IMR-90 (cell line): ENCODE measurements around the gene ABCC8. TPM values are rescaled to one million over a fixed set of nuclear protein-coding genes. Genes with fewer than 3 reads are reported as not detected.

Experiments
- ATAC-seq: fragments of 200-7000 bp; cut with Tn5 transposase; 2 replicates; pipeline ENCODE4 v1.9.1; 2020; ENCODE audit warnings: low read depth, mild to moderate bottlenecking, moderate library complexity
- Bru-seq: library from RNA; stranded (reverse); fragments of 400-500 nt; gene quantifications from one replicate; lab custom pipeline; 2021; lab: Mats Ljungman, UMichigan
- BruChase-seq, 2 experiments: library from RNA; stranded (reverse); fragments of 400-500 nt; gene quantifications; one replicate each; lab custom pipeline; 2021; lab: Mats Ljungman, UMichigan
- BruUV-seq: library from RNA; stranded (reverse); fragments of 400-500 nt; replicated peaks from 2 replicates; lab custom pipeline; 2021; lab: Mats Ljungman, UMichigan
- CTCF ChIA-PET: fragments of 300-600 bp; formaldehyde crosslinking; extraction: SDS; loops from one replicate; lab custom pipeline; 2021; ENCODE audit warnings: antibody characterized with exemption; lab: Yijun Ruan, JAX
- POLR2A ChIA-PET: fragments of 300-600 bp; sonication (Branson Sonifier 250); formaldehyde crosslinking; loops from one replicate; lab custom pipeline; 2022; ENCODE audit warnings: antibody characterized with exemption; ENCODE audit not compliant: unreplicated experiment; lab: Charles Lee
- DNase-seq: peaks from one replicate; pipeline ENCODE4 v3.0.0; 2013
- H2AFZ ChIP-seq: replicated peaks from 2 replicates; pipeline ENCODE3; 2013; ENCODE audit warnings: low read length, mild to moderate bottlenecking; ENCODE audit not compliant: poor library complexity
- H2AK5ac ChIP-seq: 2 replicates; pipeline ENCODE4 v1.6.1; 2013; ENCODE audit warnings: low read depth, low read length, inconsistent platforms
- H2AK9ac ChIP-seq: replicated peaks from 2 replicates; pipeline ENCODE3; 2013; ENCODE audit warnings: mild to moderate bottlenecking, low read depth, low read length, moderate library complexity; ENCODE audit not compliant: poor library complexity
- H2BK120ac ChIP-seq: 2 replicates; pipeline ENCODE4 v1.6.1; 2013; ENCODE audit warnings: low read depth, low read length, inconsistent platforms
- H2BK15ac ChIP-seq: 3 replicates; pipeline ENCODE4 v1.6.1; 2013; ENCODE audit warnings: low read depth, low read length, inconsistent platforms
- H2BK20ac ChIP-seq: 2 replicates; pipeline ENCODE4 v1.6.1; 2013; ENCODE audit warnings: low read depth, mild to moderate bottlenecking, inconsistent platforms, low read length, moderate library complexity
- H2BK5ac ChIP-seq: 2 replicates; pipeline ENCODE4 v1.6.1; 2013; ENCODE audit warnings: mild to moderate bottlenecking, low read depth, low read length, inconsistent platforms; ENCODE audit not compliant: poor library complexity, severe bottlenecking
- H3K14ac ChIP-seq: replicated peaks from 2 replicates; pipeline ENCODE4 v1.6.1; 2013; ENCODE audit warnings: low read depth, low read length, inconsistent platforms
- H3K18ac ChIP-seq: 2 replicates; pipeline ENCODE4 v1.6.1; 2013; ENCODE audit warnings: low read depth, low read length, control low read depth
- H3K23ac ChIP-seq: 2 replicates; pipeline ENCODE4 v1.6.1; 2013; ENCODE audit warnings: low read depth, low read length, inconsistent platforms
- H3K27ac ChIP-seq: 2 replicates; pipeline ENCODE4 v1.5.1; 2013; ENCODE audit warnings: mild to moderate bottlenecking, control low read depth, low read length; ENCODE audit not compliant: insufficient read depth
- H3K27me3 ChIP-seq: 2 replicates; pipeline ENCODE4 v1.6.1; 2013; ENCODE audit warnings: low read length; ENCODE audit not compliant: control insufficient read depth, insufficient read depth
- H3K36me3 ChIP-seq: 2 replicates; pipeline ENCODE4 v1.6.1; 2013; ENCODE audit warnings: low read length, mixed read lengths; ENCODE audit not compliant: control insufficient read depth, insufficient read depth
- H3K4ac ChIP-seq: 2 replicates; pipeline ENCODE4 v1.6.1; 2013; ENCODE audit warnings: low read depth, low read length, inconsistent platforms
- H3K4me1 ChIP-seq: 2 replicates; pipeline ENCODE4 v1.6.1; 2013; ENCODE audit warnings: low read length, mixed read lengths; ENCODE audit not compliant: control insufficient read depth, insufficient read depth
- H3K4me2 ChIP-seq: 2 replicates; pipeline ENCODE4 v1.6.1; 2013; ENCODE audit warnings: low read depth, mild to moderate bottlenecking, control low read depth, low read length, moderate library complexity
- H3K4me3 ChIP-seq: 2 replicates; pipeline ENCODE4 v1.5.1; 2013; ENCODE audit warnings: low read depth, mild to moderate bottlenecking, control low read depth, low read length, moderate library complexity; ENCODE audit not compliant: insufficient read depth
- H3K56ac ChIP-seq: 2 replicates; pipeline ENCODE4 v1.6.1; 2013; ENCODE audit warnings: low read length, inconsistent platforms; ENCODE audit not compliant: insufficient read depth; ENCODE audit errors: extremely low read depth
- H3K79me1 ChIP-seq, 2 experiments: 2 replicates each; pipeline ENCODE4 v1.6.1; 2013; ENCODE audit warnings: low read length in 2 of 2, inconsistent platforms in 1 of 2, low read depth in 1 of 2
- H3K9ac ChIP-seq: 2 replicates; pipeline ENCODE4 v1.6.1; 2013; ENCODE audit warnings: low read depth, low read length, control low read depth
- H3K9me1 ChIP-seq: 2 replicates; pipeline ENCODE4 v1.6.1; 2013; ENCODE audit warnings: low read length, inconsistent platforms; ENCODE audit not compliant: insufficient read depth
- H3K9me3 ChIP-seq: 2 replicates; pipeline ENCODE4 v1.6.1; 2013; ENCODE audit warnings: low read length; ENCODE audit not compliant: control insufficient read depth, insufficient read depth
- H4K20me1 ChIP-seq: 2 replicates; pipeline ENCODE4 v1.6.1; 2013; ENCODE audit warnings: low read length, inconsistent platforms; ENCODE audit not compliant: insufficient read depth
- H4K5ac ChIP-seq: 2 replicates; pipeline ENCODE4 v1.6.1; 2013; ENCODE audit warnings: mild to moderate bottlenecking, low read depth, low read length, control low read depth
- H4K8ac ChIP-seq, 2 experiments: 2 replicates each; pipeline ENCODE4 v1.6.1; 2013; ENCODE audit warnings: low read depth in 2 of 2, low read length in 2 of 2, control low read depth in 1 of 2, inconsistent platforms in 1 of 2
- H4K91ac ChIP-seq: 2 replicates; pipeline ENCODE4 v1.6.1; 2013; ENCODE audit warnings: low read depth, low read length, inconsistent platforms; ENCODE audit not compliant: insufficient read depth
- BHLHE40 ChIP-seq: fragments of 150-350 bp; IDR thresholded peaks from 2 replicates; pipeline ENCODE4 v1.6.1; 2016; ENCODE audit warnings: mild to moderate bottlenecking, low read depth, low read length
- CEBPB ChIP-seq: IDR thresholded peaks from 2 replicates; pipeline ENCODE4 v1.6.1; 2012; ENCODE audit warnings: low read depth, low read length, improper control_type of control experiment
- FOS ChIP-seq: fragments of 150-350 bp; IDR thresholded peaks from 2 replicates; pipeline ENCODE4 v1.6.1; 2016; ENCODE audit warnings: low read depth, low read length
- MAFK ChIP-seq: IDR thresholded peaks from 2 replicates; pipeline ENCODE4 v1.6.1; 2012; ENCODE audit warnings: low read depth, low read length, improper control_type of control experiment
- MXI1 ChIP-seq: IDR thresholded peaks from 2 replicates; pipeline ENCODE4 v1.6.1; 2012; ENCODE audit warnings: low read depth, mild to moderate bottlenecking, low read length, moderate library complexity, borderline replicate concordance
- NFE2L2 ChIP-seq: fragments of 150-350 bp; IDR thresholded peaks from 2 replicates; pipeline ENCODE4 v1.6.1; 2016; ENCODE audit warnings: low read depth, mild to moderate bottlenecking, low read length
- POLR2A ChIP-seq: IDR thresholded peaks from 2 replicates; pipeline ENCODE4 v1.6.1; 2012; ENCODE audit warnings: mild to moderate bottlenecking, low read depth, low read length
- RAD21 ChIP-seq: IDR thresholded peaks from 2 replicates; pipeline ENCODE4 v1.6.1; 2012; ENCODE audit warnings: low read length, improper control_type of control experiment
- RCOR1 ChIP-seq: IDR thresholded peaks from 2 replicates; pipeline ENCODE4 v1.6.1; 2012; ENCODE audit warnings: mild to moderate bottlenecking, low read length, improper control_type of control experiment; ENCODE audit not compliant: insufficient replicate concordance
- RFX5 ChIP-seq: IDR thresholded peaks from 2 replicates; pipeline ENCODE4 v1.8.0; 2012; ENCODE audit warnings: low read depth, mild to moderate bottlenecking, low read length, moderate library complexity
- SMC3 ChIP-seq: fragments of 150-350 bp; IDR thresholded peaks from 2 replicates; pipeline ENCODE4 v1.6.1; 2016; ENCODE audit warnings: low read depth, mild to moderate bottlenecking, antibody characterized with exemption, low read length, moderate library complexity
- WGBS, 2 experiments: methylation state at CpG; one replicate each; pipeline versions ENCODE4 v1.1.5 to v1.1.7; 2013; ENCODE audit warnings: missing lambda C conversion rate in 2 of 2; ENCODE audit not compliant: insufficient read length in 1 of 2; ENCODE audit errors: extremely low coverage in 2 of 2; 5-methylcytosine and 5-hydroxymethylcytosine counted together
- dilution Hi-C: fragments of 300-500 bp; cut with HindIII; formaldehyde crosslinking; loops from one replicate; pipeline ENCODE4 v1.14.3; 2018; ENCODE audit warnings: low sequenced_read_pairs; ENCODE audit not compliant: unreplicated experiment
- in situ Hi-C: fragments of 300-500 bp; cut with MboI; formaldehyde crosslinking; loops from 3 replicates; pipeline ENCODE4 v1.14.3; 2019; ENCODE audit warnings: low sequenced_read_pairs, inconsistent platforms, mixed read lengths
- intact Hi-C: fragments of 100-400 bp; cut with micrococcal nuclease; formaldehyde crosslinking; loops from 2 replicates; pipeline ENCODE4 v1.10.0; 2022
- long read RNA-seq: library from polyadenylated mRNA; unstranded; transcript quantifications from one replicate; pipeline ENCODE4 v2.0.0, GENCODE V29; 2021; ENCODE audit not compliant: unreplicated experiment
- polyA plus RNA-seq, 3 experiments: library from polyadenylated mRNA; depleted of rRNA; stranded (reverse); fragments of >200 nt; gene quantifications; 2 replicates each; pipeline ENCODE4 v1.2.3, GENCODE V29; 2012; ENCODE audit warnings: low replicate concordance in 1 of 3
- total RNA-seq: library from RNA; depleted of rRNA; stranded (reverse); fragments of >200 nt; gene quantifications from 2 replicates; pipeline ENCODE4 v1.2.3, GENCODE V29; 2012; rRNA removed
- TF ChIP-seq, protein P1 (sequence below): conservative IDR thresholded peaks from 2 replicates; pipeline ENCODE4 v1.5.1; 2012; ENCODE audit warnings: mild to moderate bottlenecking, low read depth, low read length, improper control_type of control experiment
- TF ChIP-seq, protein P2 (sequence below): fragments of 150-350 bp; IDR thresholded peaks from 2 replicates; pipeline ENCODE4 v1.6.1; 2016; ENCODE audit warnings: low read depth, mild to moderate bottlenecking, low read length, moderate library complexity, borderline replicate concordance
- TF ChIP-seq, protein P3 (sequence below): fragments of 150-350 bp; IDR thresholded peaks from 2 replicates; pipeline ENCODE4 v1.6.1; 2017; ENCODE audit warnings: mild to moderate bottlenecking, antibody characterized with exemption, low read length, low read depth

Gene ABCC8
- total RNA-seq (not detected in 2 replicates), polyA plus RNA-seq (2012; rRNA removed) (not detected in 2 replicates), Bru-seq, nascent RNA (not detected), BruChase-seq, experiment 1, labeled RNA remaining after a 6-hour chase (not detected), BruChase-seq, experiment 2, labeled RNA remaining after a 2-hour chase (percentile 1 among the genes with signal in this experiment)
- polyA plus RNA-seq (2012; cell fraction: cytosol; rRNA removed) = not detected in 2 replicates
- not detected in 2 replicates for polyA plus RNA-seq (2012; cell fraction: nucleus; rRNA removed; ENCODE audit: low replicate concordance)
- long read RNA-seq = 0 reads

DNA sequence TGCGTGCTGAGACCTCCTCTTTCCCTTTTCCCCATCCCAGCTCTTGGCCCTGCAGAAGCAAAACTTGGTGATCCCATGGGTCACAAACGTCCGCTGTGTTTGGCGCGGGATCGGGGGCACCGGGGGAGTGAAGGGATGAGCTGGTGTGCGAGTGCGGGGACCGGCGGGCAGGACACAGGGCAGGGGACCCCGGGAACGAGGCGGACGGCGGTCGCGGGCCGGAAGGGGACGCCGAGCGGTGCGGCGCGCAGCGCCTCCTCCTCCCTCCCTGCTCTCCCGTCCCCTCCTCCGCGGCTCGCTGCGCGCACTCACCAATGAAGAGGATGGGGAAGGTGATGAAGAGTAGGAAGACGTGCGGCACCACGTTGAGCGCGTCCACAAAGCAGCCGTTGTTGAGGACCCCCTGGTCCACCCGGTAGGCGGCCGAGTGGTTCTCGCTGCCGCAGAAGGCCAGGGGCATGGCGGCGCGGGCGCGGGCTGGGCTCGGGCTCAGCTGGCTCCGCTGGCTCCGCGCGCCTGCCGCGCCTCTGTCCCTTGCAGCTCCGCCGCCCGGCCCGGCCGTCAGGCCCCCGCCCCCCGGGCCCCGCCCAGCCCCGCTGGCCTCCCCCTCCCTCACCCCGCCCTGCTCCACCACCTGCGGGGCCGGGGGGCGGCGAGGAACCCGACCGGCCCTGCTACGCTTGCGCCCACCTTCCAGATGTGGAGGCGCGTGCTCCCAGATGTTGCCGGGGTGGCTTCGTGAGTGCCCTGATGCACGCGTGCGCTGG, at the start of gene ABCC8:
ABCC8 (minus strand) TSS at position 529 of the 767 bp plus-strand sequence; CDS start at position 460, 69 bp downstream.
- Histone ChIP-seq H3K9ac (no peak within 1 kb of the TSS), H2BK15ac (no peak within 1 kb of the TSS), H4K8ac (no peak within 1 kb of the TSS), H4K91ac (no peak within 1 kb of the TSS), H3K27me3 (peaks cover 38% of the 10 kb centered on the region), H3K4me1 (no peaks in the 10 kb centered on the region), H3K9me3 (no peaks in the 10 kb centered on the region), H3K9me1 (no peaks in the 10 kb centered on the region), H2AK9ac (no peak within 1 kb of the TSS), H3K36me3 (no peaks in the 10 kb centered on the region), H3K23ac (no peak within 1 kb of the TSS), H4K5ac (no peak within 1 kb of the TSS), H3K79me1 (no peaks in the 10 kb centered on the region), H2BK120ac (no peak within 1 kb of the TSS), H3K4me3 (no peak within 1 kb of the TSS), H2BK5ac (no peak within 1 kb of the TSS), H2AK5ac (no peak within 1 kb of the TSS), H3K14ac (no peak within 1 kb of the TSS), H2BK20ac (no peak within 1 kb of the TSS), H3K56ac (no peak within 1 kb of the TSS), H3K4ac (no peak within 1 kb of the TSS), H3K4me2 (no peak within 1 kb of the TSS), H3K18ac (no peak within 1 kb of the TSS), H2AFZ (no peak within 1 kb of the TSS), H3K27ac (no peak within 1 kb of the TSS), H4K20me1 (no peaks in the 10 kb centered on the region)
- CTCF ChIA-PET = no interaction called here
- dilution Hi-C loops = no loop called here
- POLR2A ChIA-PET = no interaction called here
- in situ Hi-C loops = no loop called here
- ATAC-seq (no peak), DNase-seq (no peak)
- WGBS, 2 experiments = 0% methylated on average over 3 of the region's 80 CpGs; no CpG with 5 or more reads in 1 of the 2 experiments
- intact Hi-C loops = no loop called here
- no TSS peak for BruUV-seq
- TF ChIP-seq, protein P1, sequence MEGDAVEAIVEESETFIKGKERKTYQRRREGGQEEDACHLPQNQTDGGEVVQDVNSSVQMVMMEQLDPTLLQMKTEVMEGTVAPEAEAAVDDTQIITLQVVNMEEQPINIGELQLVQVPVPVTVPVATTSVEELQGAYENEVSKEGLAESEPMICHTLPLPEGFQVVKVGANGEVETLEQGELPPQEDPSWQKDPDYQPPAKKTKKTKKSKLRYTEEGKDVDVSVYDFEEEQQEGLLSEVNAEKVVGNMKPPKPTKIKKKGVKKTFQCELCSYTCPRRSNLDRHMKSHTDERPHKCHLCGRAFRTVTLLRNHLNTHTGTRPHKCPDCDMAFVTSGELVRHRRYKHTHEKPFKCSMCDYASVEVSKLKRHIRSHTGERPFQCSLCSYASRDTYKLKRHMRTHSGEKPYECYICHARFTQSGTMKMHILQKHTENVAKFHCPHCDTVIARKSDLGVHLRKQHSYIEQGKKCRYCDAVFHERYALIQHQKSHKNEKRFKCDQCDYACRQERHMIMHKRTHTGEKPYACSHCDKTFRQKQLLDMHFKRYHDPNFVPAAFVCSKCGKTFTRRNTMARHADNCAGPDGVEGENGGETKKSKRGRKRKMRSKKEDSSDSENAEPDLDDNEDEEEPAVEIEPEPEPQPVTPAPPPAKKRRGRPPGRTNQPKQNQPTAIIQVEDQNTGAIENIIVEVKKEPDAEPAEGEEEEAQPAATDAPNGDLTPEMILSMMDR = no peak
- TF ChIP-seq RAD21 (no peak), POLR2A (no peak), SMC3 (no peak), RCOR1 (no peak), CEBPB (no peak), NFE2L2 (no peak), MXI1 (no peak), BHLHE40 (no peak), RFX5 (no peak), MAFK (no peak), FOS (no peak)
- TF ChIP-seq, protein P2, sequence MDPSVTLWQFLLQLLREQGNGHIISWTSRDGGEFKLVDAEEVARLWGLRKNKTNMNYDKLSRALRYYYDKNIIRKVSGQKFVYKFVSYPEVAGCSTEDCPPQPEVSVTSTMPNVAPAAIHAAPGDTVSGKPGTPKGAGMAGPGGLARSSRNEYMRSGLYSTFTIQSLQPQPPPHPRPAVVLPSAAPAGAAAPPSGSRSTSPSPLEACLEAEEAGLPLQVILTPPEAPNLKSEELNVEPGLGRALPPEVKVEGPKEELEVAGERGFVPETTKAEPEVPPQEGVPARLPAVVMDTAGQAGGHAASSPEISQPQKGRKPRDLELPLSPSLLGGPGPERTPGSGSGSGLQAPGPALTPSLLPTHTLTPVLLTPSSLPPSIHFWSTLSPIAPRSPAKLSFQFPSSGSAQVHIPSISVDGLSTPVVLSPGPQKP = no peak
- TF ChIP-seq, protein P3, sequence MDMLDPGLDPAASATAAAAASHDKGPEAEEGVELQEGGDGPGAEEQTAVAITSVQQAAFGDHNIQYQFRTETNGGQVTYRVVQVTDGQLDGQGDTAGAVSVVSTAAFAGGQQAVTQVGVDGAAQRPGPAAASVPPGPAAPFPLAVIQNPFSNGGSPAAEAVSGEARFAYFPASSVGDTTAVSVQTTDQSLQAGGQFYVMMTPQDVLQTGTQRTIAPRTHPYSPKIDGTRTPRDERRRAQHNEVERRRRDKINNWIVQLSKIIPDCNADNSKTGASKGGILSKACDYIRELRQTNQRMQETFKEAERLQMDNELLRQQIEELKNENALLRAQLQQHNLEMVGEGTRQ = no peak
